GM12874 (cell line): ENCODE measurements around the gene ZCCHC10.

ENCODE experiments used
- TF ChIP-seq, protein P1 (sequence below): IDR thresholded peaks from 2 replicates; pipeline ENCODE4 v1.5.1; 2011; ENCODE audit warnings: low read depth, mild to moderate bottlenecking, control low read depth, low read length, moderate library complexity; ENCODE audit not compliant: insufficient read depth

The ZCCHC10 gene

DNA sequence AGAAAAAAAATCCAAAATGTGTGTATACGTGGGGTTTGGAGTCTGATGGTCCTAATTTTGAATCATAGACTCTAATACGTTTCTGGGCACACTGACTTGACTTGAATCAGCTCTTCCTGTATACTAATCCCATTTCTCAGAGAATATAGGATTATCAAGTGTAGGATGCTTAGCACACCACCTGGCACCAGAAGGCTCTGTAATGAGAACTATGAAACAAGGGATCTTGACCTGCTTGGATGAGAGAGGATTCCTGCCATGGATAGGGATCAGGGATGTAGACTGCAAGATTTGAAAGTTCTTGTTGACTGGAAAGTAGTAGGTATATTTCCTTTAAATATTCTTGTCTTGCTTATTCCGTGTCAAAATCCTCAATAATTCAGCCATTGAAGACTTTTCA is 33.3 kb upstream of the ZCCHC10 start:
- TF ChIP-seq, protein P1, sequence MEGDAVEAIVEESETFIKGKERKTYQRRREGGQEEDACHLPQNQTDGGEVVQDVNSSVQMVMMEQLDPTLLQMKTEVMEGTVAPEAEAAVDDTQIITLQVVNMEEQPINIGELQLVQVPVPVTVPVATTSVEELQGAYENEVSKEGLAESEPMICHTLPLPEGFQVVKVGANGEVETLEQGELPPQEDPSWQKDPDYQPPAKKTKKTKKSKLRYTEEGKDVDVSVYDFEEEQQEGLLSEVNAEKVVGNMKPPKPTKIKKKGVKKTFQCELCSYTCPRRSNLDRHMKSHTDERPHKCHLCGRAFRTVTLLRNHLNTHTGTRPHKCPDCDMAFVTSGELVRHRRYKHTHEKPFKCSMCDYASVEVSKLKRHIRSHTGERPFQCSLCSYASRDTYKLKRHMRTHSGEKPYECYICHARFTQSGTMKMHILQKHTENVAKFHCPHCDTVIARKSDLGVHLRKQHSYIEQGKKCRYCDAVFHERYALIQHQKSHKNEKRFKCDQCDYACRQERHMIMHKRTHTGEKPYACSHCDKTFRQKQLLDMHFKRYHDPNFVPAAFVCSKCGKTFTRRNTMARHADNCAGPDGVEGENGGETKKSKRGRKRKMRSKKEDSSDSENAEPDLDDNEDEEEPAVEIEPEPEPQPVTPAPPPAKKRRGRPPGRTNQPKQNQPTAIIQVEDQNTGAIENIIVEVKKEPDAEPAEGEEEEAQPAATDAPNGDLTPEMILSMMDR: no peak

DNA sequence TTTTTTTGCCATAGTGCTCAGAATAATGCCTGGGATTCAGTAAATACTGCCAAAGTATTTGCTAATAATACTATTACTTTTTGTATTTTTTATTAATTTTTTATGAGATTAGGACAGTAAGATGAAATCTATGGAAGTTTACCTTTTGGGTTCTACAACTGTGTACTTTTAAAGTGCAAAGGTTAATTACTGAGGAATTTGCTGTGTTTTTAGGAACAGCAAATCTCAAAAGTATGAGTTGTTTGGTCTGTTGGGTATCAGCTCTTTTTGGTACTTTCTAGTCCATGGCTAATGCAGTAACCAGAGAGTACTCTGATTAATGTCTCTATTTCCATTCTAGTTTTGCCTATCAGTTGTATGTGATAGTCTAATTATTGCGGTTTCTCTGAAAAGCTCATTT is 30.5 kb upstream of the ZCCHC10 start:
- TF ChIP-seq, protein P1: no peak

DNA sequence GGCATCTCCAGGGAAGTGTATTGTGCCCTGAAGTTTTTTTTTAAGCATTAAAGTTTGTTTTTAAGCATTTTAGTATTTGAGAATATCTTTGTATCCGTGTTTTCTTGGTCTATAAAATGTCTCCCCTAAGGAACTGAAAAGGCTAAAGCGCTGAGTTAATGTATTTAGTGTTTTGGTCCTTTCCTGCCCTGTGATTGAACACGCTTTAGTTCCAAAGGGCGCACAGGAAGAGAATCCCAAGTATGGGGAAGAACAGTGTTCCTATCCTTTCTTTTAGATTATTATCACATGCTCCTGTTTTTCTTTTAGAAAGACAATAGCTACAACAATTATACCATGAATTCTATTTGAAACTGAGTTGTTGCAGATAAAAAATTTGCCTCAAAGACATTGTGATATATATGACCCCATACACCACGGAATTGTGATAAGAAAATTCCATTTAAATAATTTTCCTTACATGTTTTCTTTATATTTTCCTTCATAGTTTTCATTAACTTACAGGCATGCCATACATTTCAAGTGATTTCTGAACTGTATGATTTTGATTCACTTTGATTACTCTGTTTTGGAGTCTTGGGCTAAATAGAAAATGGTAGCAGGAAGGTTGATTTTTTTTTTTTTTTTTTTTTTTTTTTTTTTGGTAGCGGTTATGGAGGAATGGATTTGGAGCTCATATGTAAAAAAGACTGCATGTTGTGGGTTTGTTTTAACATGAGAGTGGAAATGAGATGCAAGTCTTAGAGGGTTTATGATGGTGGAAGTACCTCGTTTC is 28.5 kb upstream of the ZCCHC10 start:
- TF ChIP-seq, protein P1: no peak

DNA sequence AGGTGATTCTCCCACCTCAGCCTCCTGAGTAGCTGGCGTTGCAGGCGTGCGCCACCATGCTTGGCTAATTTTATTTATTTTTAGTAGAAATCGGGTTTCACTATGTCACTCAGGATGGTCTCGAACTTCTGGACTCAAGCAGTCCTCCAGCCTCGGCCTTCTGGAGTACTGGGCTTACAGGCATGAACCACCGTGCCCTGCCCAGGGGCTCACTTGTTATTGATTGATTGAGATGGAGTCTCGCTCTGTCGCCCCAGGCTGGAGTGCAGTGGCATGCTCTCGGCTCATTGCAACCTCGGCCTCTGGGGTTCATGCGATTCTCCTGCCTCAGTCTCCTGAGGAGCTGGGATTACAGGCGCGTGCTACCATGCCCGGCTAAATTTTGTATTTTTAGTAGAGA is 27.1 kb upstream of the ZCCHC10 start:
- TF ChIP-seq, protein P1: no peak

DNA sequence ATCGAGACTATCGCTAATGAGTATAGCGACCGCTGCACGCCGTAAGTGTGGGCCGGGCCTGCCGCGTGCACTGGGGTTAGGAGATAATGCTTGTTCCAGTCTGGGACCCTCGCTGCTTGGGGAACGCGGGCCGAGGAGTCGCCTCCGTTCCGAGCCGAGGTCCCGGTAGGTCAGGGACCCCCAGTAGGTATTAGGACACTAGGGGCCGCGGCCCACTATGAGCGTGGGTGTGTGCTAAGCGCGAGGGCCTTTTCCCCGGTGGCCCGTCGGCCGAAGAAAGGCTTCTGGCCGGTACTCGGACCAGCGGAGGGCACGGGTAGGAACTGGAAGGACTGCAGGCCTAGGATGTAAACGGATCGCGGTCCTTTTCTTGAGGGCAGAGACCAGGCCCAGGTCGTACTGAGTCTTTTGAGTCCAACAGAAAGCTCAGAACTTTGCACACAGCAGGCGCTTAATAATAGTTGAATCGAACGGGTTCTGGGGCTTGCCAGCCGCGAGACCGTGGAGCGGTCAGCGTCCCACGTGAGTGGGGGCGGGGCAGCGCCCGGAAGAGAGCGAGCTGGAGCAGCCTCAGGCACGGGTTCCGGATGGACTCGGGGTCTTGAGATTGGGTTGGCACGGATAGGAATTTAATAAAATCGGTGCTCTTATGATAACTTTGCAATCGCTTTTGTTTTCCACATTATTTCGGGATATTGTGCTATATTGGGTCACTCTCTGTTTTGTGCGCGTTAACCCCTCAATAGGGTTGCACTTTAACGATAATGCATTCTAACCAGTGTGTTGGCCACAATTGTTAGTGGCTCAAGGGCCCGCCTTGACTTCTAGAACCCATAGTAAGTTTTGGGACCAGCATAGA is 26.2 kb upstream of the ZCCHC10 start:
- TF ChIP-seq, protein P1: no peak

DNA sequence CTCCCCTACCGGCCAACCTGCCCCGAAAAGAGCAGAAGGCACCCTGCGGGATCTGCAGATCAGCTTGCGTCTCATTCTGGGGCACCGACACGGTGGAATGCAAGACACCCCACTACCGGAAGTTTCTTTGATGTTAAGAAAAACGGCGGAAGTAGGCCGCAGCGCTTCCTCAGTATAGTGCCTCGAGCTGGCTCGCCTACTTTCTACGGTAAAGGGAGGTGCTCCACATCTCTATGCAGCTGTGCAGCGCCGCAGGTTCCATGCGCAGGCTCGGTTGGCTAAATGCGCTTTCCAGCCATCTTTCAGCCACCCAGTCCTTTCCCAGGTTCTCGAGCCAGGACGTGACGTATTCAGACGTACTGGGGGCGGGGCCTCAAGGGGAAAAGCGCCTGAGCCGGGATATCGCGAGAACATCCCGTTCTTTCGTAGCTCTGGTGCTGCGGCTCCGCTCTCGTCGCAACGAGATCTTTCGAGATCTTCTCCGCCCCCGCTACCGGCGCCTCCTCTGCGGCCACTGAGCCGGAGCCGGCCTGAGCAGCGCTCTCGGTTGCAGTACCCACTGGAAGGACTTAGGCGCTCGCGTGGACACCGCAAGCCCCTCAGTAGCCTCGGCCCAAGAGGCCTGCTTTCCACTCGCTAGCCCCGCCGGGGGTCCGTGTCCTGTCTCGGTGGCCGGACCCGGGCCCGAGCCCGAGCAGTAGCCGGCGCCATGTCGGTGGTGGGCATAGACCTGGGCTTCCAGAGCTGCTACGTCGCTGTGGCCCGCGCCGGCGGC is 25.4 kb upstream of the ZCCHC10 start, which contains the start of gene HSPA4:
HSPA4 (plus strand) TSS at position 472 of the 775 bp plus-strand sequence; CDS start at position 710, 238 bp downstream.
- TF ChIP-seq, protein P1: no peak

GRCh38 chr5:133051061-133051541 is 24.8 kb upstream of the ZCCHC10 start:
- TF ChIP-seq, protein P1: no peak
